NCI-H146 treated with DMSO at 0.1 percent for 48 hours (cell line): Measurements from ENCODE around the gene PPM1M.

ENCODE experiments used
- DNase-seq: peaks from one replicate; lab custom pipeline; 2025; ENCODE audit not compliant: unreplicated experiment; lab: John Stamatoyannopoulos, UW

The PPM1M gene, protein sequence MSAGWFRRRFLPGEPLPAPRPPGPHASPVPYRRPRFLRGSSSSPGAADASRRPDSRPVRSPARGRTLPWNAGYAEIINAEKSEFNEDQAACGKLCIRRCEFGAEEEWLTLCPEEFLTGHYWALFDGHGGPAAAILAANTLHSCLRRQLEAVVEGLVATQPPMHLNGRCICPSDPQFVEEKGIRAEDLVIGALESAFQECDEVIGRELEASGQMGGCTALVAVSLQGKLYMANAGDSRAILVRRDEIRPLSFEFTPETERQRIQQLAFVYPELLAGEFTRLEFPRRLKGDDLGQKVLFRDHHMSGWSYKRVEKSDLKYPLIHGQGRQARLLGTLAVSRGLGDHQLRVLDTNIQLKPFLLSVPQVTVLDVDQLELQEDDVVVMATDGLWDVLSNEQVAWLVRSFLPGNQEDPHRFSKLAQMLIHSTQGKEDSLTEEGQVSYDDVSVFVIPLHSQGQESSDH

DNA sequence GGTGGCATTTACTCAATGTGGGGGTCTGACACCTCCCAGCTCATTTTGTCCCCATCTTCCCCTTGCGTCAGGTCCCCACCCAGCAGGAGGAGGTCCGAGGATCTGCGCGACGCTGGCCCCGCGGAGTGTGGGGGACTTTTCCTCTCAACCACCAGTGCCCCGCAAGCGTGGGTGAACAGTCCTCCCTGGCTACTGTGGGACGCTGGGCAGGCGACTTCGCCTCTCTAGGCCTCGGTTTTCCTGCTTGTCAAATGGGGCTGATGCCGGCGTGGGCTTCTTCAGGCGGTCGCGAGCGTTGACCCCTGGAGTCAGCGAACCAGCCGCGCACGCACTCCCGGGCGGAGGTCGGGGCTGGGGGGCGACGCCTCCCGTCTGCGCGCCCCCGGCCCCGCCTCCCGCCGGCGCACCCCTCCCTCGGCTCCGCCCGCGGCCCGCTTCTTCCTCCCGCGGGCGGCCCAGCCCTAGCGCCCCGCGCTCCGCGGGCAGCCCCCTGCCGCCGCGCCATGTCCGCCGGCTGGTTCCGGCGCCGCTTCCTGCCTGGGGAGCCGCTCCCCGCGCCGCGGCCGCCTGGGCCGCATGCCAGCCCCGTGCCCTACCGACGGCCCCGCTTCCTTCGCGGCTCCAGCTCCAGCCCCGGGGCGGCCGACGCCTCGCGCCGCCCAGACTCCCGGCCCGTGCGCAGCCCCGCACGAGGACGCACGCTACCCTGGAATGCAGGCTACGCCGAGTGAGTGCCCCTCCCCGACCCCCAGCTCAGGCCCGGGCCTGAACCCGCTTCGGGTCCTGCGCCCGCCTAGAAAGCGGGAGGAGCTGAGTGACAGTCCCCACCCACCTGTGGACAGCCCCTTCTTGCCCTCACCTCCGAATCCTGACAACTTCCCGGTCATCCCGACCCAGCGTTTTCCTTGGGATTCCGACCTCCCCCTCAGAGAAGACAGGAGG is at the start of gene PPM1M:
Gene PPM1M (plus strand): TSS at position 438 of the 942 bp plus-strand sequence. CDS start 66 bp downstream, at position 504.
- no peak for DNase-seq

DNA sequence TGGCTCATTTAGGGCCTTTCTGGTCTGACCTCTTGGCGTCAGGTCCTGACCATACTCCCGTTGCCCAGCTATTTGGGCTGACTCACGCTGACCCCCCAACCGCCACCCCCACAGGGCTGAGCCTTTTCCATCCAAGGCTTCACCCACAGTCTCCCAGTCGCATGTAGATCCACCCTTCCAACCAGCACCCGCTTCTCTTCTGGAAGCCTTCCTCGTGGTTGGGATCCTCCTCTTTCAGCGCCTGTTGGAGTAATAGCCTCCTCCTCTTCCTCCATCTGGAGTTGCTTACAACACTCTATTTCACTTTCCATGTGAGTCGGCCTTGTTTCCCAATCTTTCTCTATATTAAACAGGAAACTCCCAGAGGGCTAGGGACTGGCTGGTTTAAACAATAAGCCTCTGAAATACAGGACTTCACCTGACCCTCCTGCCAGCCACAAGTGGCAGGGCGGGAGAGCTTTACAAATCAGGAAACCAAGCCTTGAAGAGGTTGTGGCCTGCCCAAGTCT is 49.7 kb upstream of the PPM1M start:
- no peak for DNase-seq

DNA sequence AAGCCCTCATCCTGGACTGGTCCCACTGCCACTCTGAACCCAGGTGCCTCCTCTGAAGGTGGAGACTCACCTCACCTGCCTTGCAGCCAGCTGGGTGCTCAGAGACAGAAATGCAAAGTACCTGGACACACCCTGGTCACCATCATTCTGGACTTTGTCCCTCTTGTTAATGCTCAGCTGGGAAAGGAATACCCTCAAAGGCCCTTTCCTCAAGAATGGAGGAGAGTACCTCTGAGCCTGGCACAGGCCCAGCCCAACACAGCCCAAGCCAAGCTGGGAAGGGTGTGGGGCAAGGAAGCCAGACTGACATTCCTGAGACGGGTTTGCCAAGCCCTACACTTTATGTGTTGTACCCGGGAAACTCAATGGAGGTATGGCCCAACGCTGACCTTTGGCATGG is 48.6 kb upstream of the PPM1M start:
- no peak for DNase-seq

DNA sequence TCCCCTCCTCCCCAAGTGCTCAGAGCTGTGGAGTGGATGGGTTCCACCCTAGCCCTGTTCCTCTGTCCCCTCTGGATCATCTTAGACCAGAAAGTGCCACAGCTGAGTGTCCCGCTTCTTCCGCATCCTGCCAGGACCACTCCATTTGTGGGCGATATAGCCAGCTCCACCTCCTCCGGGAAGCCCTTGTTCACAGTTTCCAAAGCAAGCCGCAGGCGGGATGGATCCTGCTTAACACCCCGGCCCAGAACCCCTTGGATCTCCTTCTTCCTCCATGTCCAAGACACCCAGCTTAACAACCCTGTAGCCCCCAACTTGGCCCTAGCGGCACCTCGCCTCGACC is 48.1 kb upstream of the PPM1M start:
- DNase-seq = no peak

DNA sequence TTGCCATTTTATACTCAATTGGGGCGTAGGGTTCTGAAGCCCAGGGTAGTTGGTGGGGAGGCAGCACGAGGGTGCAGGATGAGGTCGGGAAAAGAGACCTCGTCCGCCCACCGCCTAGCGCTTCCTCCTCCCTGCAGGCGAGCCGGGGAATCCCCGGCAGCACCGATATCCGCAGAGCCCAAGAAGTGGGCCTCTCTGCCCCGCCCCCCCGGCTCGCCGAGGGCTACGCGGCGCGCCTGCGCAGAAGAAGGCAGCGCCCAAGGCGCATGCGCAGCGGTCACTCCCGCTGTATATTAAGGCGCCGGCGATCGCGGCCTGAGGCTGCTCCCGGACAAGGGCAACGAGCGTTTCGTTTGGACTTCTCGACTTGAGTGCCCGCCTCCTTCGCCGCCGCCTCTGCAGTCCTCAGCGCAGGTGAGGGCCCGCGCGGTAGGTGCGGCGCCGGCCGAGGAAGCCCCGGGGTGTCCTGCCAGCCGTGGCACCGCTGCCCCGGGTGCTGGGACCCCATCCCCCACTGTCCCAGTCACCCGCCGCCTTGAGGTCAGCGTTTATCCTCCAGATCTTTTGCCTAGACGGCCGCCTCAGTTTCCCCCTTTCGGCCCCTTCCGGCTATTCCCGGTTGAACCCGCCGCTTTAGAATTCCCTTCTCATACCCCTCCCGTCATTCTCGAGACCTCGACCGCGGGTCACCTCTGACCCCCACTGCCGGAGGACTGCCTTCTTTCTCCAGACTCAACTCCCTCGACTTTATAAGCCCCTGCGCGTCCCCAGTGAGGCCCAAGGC is 47.5 kb upstream of the PPM1M start, which contains the start of gene ALAS1:
Gene ALAS1 (plus strand): TSS at position 319 of the 784 bp plus-strand sequence. CDS start 1,082 bp downstream, outside the sequence.
- DNase-seq = peak; percentile 74

DNA sequence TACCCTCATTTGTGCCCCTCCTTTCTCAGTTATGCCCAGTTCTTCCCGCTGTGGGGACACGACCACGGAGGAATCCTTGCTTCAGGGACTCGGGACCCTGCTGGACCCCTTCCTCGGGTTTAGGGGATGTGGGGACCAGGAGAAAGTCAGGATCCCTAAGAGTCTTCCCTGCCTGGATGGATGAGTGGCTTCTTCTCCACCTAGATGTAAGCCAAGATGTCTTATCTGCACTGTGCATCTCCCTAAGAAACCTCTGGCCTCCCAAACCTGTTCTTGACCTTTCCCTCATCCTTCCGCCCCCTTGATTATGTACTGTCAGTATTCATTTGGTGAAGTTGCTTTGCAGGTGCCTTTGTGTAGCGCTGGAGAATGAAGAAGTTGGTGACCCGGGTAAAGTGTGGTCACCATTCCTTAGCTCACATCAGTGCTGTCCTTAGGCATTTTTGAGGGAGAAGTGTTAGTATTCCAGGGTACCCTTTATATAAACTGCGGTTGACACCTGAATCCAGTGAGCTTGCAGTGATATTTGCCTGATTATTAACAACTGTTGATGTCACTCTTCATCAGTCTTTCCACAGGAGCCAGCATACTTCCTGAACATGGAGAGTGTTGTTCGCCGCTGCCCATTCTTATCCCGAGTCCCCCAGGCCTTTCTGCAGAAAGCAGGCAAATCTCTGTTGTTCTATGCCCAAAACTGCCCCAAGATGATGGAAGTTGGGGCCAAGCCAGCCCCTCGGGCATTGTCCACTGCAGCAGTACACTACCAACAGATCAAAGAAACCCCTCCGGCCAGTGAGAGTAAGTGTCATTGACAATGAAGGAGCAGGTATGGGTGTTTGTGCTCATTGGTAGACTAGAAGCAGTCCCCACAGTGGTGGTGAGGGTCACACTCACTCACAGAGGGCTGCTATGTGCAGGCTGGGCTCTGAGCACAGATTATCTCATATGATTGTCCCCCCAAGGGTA is 46.6 kb upstream of the PPM1M start:
- no peak for DNase-seq

DNA sequence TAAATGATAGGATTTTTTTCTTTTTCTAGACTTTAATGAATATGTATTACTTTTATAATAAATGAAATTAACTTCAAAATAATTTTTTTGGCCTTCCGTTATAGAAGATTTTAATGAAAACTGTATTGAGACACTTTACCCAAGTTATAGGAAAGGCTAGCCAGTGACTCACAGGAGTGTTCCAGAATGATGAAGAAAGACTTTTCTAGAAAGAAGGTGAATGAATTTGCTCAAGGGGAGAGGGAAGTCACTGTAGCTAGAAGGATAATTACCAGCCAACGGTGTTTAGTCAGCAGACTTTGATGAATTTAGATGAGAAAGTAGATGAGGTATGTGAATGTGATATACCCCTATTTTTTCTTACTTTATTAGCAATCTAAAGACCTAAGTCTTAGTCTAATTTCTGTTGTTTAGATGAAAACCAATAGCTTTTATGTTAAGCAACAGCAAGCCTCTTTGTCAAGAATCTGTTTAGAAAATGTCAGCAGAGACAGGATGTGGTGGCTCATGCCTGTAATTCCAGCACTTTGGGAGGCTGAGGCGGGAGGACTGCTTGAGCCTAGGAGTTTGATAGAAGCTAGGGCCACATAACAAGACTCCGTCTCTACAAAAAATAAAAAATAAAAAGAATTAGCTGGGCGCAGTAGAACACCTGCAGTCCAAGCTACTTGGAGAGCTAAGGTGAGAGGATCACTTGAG is 44.4 kb upstream of the PPM1M start:
- DNase-seq = no peak

DNA sequence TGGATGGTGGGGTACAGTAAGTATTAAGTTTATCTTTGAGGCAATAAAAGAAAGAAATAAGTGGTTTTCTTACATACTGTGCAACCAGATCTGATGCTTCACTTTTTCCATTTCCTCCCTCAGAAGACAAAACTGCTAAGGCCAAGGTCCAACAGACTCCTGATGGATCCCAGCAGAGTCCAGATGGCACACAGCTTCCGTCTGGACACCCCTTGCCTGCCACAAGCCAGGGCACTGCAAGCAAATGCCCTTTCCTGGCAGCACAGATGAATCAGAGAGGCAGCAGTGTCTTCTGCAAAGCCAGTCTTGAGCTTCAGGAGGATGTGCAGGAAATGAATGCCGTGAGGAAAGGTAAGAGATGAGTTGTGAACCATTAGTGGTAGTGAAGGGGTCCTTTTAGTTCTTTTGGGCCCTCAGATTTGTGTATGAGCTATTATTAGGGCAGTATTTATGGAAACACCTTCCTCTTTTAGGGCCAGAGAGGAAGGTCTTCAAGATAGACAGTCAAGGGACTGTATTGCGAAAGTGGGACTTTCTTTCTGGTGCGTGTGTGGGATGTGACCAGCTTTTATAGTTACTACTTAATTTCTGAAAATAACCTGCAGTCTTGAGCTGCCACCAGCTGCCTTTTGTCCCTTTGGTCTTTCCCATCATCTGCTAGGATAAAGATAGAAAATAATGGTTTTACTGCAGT is 43.0 kb upstream of the PPM1M start:
- DNase-seq = no peak

DNA sequence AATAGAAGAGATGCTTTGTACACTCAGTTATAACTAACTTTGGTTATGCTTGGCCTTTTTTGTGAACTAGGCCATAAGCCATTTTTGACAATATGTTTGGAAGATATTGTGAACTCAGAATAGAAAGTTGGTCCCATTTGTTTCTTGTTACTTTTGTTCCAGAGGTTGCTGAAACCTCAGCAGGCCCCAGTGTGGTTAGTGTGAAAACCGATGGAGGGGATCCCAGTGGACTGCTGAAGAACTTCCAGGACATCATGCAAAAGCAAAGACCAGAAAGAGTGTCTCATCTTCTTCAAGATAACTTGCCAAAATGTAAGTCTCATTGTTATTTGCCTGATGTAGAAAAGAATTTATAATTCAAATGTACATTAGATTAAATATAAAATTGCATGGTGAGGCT is 41.9 kb upstream of the PPM1M start:
- DNase-seq = no peak

DNA sequence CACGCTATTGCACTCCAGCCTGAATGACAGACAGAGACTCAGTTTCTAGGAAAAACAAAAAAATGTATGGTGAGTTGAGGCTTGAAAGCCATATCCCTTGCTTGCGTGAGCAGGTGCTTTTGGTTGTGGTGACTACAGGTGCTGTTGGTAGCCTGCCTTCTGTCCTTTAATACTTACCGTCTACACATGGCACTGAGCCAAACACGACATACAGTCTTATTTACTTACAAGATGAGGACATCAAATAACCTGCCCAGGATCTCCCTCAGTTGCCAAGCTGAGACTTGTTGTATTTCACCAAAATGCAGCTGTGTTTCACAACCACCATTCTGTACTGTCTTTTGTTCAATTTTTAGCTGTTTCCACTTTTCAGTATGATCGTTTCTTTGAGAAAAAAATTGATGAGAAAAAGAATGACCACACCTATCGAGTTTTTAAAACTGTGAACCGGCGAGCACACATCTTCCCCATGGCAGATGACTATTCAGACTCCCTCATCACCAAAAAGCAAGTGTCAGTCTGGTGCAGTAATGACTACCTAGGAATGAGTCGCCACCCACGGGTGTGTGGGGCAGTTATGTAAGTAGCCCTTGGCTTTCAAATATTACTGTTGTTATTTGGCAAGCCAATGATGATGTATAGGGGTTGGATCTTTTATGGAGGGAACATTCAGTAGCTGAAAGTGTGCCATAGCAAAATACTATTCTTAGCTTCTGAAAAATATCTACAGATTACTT is 41.1 kb upstream of the PPM1M start:
- DNase-seq = peak; percentile 58

DNA sequence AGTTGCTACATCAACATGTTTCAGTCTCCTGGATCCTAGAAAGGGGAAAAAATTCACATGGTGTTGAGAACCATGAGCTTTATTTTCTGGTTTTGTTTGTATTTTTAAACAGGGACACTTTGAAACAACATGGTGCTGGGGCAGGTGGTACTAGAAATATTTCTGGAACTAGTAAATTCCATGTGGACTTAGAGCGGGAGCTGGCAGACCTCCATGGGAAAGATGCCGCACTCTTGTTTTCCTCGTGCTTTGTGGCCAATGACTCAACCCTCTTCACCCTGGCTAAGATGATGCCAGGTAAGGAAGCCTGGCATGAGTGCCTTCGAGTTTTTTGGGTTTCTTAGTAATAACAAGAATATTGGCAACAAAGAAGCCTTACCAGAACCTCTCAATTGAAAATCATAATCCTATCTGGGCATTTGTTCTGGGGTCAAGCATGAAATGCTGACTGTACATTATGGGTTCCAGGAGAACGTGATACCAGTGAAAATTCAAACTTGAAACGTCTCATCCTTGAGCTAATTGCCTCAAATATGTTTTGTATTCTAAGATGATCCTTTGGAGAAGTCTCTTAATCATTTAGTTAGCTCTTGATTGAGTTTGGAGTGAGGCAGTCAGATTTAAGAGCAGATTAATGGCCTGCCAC is 39.7 kb upstream of the PPM1M start:
- no peak for DNase-seq

DNA sequence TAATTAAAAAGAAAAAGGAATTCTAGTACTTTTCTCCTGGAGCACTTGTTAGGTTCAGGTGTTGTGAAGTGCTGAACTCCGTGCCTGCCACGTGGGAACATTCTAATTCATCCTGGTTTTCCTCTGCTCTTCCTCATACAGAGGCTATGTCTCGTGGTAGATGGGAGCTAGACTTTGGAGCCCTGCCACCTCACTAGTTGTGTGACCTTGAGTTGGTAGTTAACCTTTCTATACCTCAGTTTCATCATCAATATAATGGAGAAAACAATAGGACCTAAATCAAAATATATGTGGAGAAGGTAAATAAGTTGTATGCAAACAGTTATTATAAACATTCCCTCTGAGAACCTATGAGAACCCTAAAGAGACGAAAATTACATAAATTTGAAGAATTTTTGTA is 37.0 kb upstream of the PPM1M start:
- DNase-seq = no peak

DNA sequence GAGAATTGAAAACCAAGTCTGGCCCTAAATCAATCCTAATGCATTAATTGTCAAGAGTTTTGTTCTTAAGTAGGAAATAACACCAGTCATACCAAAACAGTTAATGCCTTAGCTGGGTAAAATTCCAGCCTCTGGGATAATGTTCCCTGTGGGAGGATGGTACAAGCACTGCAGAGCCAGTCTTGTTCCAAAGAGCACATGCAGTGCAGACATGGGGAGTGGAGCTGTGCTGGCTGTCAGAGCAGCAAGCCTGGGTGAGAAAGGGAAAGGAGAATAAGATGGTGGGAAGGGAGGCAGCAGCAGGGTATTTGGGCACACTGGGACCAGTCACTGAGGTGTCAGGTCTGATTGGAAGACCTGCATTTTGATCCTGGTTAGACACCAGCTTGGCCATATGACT is 35.5 kb upstream of the PPM1M start:
- DNase-seq = no peak

DNA sequence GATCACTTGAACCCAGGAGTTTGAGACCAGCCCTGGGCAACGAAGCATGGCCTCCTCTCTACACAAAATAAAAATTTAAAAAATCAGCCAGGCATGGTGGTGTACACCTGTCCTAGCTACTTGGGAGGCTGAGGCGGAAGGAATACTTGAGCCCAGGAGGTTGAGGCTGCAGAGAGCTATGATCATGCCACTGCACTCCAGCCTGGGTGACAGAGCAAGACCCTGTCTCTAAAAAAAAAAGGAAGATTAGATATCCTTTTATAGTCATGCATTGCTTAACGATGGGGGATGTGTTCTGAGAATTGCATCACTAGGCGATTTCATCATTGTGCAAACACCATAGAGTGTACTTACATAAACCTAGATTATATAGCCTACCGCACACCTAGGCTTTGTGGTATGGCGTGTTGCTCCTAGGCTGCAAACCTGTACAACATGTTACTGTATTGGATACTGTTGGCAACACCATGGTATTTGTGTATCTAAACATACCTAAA is 35.0 kb upstream of the PPM1M start:
- DNase-seq = no peak

DNA sequence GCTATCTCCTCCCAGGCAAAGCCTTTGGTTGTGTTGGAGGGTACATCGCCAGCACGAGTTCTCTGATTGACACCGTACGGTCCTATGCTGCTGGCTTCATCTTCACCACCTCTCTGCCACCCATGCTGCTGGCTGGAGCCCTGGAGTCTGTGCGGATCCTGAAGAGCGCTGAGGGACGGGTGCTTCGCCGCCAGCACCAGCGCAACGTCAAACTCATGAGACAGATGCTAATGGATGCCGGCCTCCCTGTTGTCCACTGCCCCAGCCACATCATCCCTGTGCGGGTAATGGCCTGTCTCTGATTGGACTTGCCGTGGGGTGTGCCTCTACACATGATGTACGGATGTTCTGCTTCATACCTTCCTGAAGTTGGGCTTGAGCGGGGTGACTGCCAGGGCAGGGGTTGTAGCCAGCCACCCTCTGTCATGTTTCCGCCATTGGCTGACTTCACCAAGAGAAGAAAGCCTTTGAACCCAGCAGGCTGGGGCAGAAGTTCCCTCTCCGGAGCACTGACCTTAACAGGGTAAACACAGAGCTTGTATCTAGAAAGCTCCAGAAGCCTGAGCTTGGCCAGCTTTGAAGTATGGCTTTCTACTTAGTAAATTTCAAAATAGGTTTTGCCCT is 34.2 kb upstream of the PPM1M start:
- DNase-seq = no peak

DNA sequence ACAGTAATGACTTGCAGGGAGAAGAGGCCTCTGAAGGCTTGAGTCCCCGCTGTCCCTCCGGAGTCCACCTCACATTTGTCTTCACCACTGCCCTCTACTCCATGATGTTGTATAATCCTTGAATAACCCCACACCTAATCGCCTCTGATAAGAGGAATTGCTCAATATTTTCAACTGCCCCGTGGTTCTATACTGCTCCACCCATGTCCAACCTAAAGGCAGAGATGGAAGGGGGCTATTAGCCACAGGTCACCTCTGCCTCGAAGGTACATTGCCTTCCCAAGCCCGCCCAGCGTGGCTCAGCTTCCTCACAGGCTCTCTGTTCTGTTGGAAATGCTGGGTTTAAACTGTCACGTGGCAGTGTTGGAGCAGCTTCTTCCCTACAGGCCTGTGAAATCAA is 32.6 kb upstream of the PPM1M start:
- no peak for DNase-seq

DNA sequence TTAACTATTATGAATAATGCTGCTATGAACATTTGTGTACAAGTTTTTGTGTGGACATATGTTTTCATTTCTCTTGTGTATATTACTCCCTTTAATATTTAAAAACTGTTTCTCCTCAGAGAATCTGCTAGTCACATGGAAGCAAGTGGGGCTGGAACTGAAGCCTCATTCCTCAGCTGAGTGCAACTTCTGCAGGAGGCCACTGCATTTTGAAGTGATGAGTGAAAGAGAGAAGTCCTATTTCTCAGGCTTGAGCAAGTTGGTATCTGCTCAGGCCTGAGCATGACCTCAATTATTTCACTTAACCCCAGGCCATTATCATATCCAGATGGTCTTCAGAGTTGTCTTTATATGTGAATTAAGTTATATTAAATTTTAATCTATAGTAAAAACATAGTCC is 31.7 kb upstream of the PPM1M start:
- DNase-seq = no peak
